ENCODE results near the gene UBXN10. TPM values are rescaled to one million over a fixed set of nuclear protein-coding genes. Genes with fewer than 3 reads are reported as not detected.

Gene UBXN10
- total RNA-seq, 6 experiments from 2014 or later = 0.35 to 2.5 (median 1.8) TPM

GRCh38 chr1:20147846-20148570, 37.9 kb upstream of the UBXN10 start:
- Histone ChIP-seq H3K9me3 (no peaks in the 10 kb centered on the region), H3K36me3 (no peaks in the 10 kb centered on the region), H3K4me1 (peaks cover 0 to 11% (median 6%) of the 10 kb centered on the region in 4 donors), H3K27me3 (no peaks in the 10 kb centered on the region), H3K27ac (no peak overlapping the region), H3K4me3 (no peak overlapping the region)
- WGBS (ENCODE audit: insufficient coverage, low coverage, low lambda C conversion rate, missing lambda C conversion rate) = no CpG with 5 or more reads among the region's 13 CpGs
- DNase-seq = peak in 1 of 3 donors; percentile 11
- no peak for ATAC-seq
- intact Hi-C loops (cut with DNase I) = loop anchor here in 1 of 2 donors (10.0 kb wide), 1 partner anchor 223 kb away; the partner anchor contains the start of gene PLA2G2E
- TF ChIP-seq POLR2A (IDR thresholded peaks at IDR 0.05) = no peak
- no peak for TF ChIP-seq CTCF (IDR thresholded peaks at IDR 0.05)

DNA sequence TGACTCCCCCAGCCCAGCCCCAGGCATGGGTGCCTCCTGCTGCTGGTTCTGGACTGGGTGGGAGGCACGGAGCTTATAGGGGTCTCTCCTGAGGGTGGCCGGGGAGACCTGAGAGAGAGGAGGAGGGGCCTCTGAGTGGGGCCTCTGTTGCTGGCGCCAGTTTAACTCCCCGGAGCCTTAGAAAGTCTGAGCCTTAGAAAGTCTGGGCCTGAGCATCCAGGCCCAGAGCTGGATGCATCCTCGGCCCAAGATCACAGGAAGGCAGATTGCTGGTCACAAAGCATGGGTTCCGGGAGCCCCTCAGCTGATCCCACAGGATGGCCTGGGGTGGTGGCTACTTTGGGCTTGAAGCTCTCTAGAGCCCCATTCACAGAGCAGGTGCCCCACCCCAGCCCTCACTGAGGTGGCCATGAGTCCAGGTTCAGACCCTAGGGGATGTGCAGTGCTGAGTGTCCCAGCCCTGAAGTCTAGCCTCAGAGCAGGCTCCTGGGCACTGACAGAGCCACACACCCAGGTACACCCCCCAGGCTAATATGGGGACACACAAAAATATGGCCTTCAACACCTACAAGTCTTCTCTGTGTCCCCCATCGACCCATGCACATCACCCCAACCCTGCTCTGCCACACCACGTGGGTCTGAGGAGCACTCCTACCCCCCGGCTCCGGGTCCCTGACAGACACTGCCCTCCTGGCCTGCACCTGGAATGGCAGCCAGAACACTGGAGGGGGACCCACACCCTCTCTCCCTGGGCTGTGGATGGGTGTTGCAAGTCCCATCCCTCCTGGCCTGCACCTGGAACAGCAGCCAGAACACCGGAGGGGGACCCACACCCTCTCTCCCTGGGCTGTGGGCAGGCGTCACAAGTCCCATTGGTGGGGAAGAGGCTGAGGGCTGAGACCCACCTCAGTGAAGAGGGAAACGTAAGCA, 37.1 kb upstream of the UBXN10 start:
- Histone ChIP-seq H3K36me3 (no peaks in the 10 kb centered on the region), H3K4me3 (no peak overlapping the region), H3K27ac (no peak overlapping the region), H3K27me3 (no peaks in the 10 kb centered on the region), H3K4me1 (peaks cover 0 to 18% (median 8%) of the 10 kb centered on the region in 4 donors), H3K9me3 (no peaks in the 10 kb centered on the region)
- peak in 1 of 3 donors; percentile 11 for DNase-seq
- WGBS (ENCODE audit: insufficient coverage, low coverage, low lambda C conversion rate, missing lambda C conversion rate) = no CpG with 5 or more reads among the region's 13 CpGs
- ATAC-seq = no peak
- TF ChIP-seq CTCF (IDR thresholded peaks at IDR 0.05) (no peak), POLR2A (IDR thresholded peaks at IDR 0.05) (no peak)
- intact Hi-C loops (cut with DNase I) = loop anchor here in 1 of 2 donors (10.0 kb wide), 1 partner anchor 224 kb away; the partner anchor contains the start of gene PLA2G2E

DNA sequence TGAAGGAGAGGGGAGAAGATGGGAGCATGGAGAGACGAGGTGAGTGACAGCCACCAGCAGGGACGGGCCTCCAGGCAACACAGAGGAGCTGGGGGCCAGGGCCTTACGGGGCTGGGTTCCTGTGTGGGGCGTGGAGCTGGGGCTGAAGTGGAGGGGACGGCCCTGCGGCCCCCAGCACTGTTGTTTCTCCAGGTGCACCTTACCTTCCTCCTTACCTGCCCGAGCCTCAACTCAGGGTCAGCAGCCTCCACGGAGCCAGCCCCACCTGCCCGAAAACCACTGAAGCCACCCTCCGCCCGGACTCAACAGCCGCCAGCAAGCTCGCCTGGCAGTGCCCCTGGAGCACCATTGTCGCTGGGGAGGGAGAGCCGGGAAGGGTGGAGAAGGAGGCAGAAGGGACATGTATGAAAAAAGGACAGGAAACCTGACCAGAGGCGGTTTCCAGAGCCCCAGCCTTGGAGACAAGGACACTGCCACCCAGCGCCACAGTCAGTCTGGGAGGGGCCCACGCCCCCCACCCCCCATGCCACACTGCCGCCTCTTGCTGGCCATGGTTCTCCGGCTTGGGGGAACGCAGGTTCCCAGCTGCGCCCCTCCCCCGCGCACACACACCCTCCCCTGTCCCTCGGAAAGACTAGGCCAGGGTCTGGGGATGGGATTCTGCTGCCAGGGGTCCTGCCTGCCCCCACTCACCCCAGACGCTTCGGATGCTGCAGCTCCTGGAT, 36.1 kb upstream of the UBXN10 start:
- H3K9me3 ChIP-seq = no peaks in the 10 kb centered on the region
- no peaks in the 10 kb centered on the region for H3K36me3 ChIP-seq
- H3K27ac ChIP-seq = no peak overlapping the region
- peaks cover 0 to 24% (median 13%) of the 10 kb centered on the region in 4 donors for H3K4me1 ChIP-seq
- TF ChIP-seq POLR2A (IDR thresholded peaks at IDR 0.05) = no peak
- TF ChIP-seq CTCF (IDR thresholded peaks at IDR 0.05) = no peak
- no peak overlapping the region for H3K4me3 ChIP-seq
- peak in 1 of 3 donors; percentile 18 for DNase-seq
- no peaks in the 10 kb centered on the region for H3K27me3 ChIP-seq
- no peak for ATAC-seq
- intact Hi-C loops (cut with DNase I) = loop anchor here (5.0 to 10.0 kb wide), 3 partner anchors 47 to 232 kb away; partner anchors contain the start of gene PLA2G2E (in 1 of the 2)
- WGBS (ENCODE audit: insufficient coverage, low coverage, low lambda C conversion rate, missing lambda C conversion rate) = 85% methylated on average over 4 of the region's 27 CpGs

- Histone ChIP-seq H3K4me3 (no peak overlapping the region), H3K27me3 (no peaks in the 10 kb centered on the region), H3K4me1 (peaks cover 0 to 26% (median 13%) of the 10 kb centered on the region in 4 donors), H3K36me3 (no peaks in the 10 kb centered on the region), H3K9me3 (no peaks in the 10 kb centered on the region), H3K27ac (no peak overlapping the region)
- DNase-seq (peak in 1 of 3 donors; percentile 18), ATAC-seq (no peak)
- TF ChIP-seq CTCF (IDR thresholded peaks at IDR 0.05) (no peak), POLR2A (IDR thresholded peaks at IDR 0.05) (no peak)
- intact Hi-C loops (cut with DNase I) = loop anchor here (5.0 kb wide), 2 partner anchors 48 to 233 kb away; no protein-coding TSS in a partner anchor
- WGBS (ENCODE audit: insufficient coverage, low coverage, low lambda C conversion rate, missing lambda C conversion rate) = 20% methylated on average over 1 of the region's 8 CpGs
Measured at GRCh38 chr1:20150326-20150705, 35.6 kb upstream of the UBXN10 start.
